Measurements from ENCODE around the gene PNMA1. TPM values are rescaled to one million over a fixed set of nuclear protein-coding genes. Genes with fewer than 3 reads are reported as not detected.

PNMA1 gene
- total and polyA plus RNA-seq, 11 donors = 7.4 to 32.3 (median 25.9) TPM

DNA sequence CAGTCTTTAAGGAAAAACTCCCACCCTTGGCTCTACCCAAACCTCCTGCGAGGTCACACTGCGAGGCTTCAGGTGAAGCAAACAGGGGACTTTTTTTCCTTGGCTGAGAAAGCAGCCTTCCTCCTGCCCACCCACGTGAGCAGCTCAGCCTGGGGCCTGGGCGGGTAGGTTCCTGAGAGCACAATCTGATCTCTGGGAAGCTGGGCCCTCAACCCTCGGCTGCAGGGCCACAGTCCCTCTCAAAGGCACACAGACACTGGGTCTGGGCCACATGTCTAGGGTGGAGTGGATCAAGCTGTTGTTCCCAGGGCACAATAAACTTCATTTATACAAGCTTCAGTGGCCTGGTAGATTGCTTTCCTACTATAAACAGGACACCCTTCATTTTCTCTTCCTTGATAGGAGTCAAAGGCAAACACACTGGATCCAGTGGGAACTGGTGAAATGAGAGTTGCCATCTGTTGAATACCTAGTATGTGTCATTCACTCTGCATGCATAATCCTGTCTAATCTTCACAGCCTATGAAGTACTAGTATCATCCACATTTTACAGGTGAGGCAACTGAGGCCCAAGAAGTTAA lies 41.3 kb upstream of the PNMA1 start:
- Histone ChIP-seq H3K4me1 (peaks cover 54 to 96% (median 87%) of the 10 kb centered on the region in 12 donors), H3K4me3 (peak overlapping the region in 9 of 12 donors; percentile 6 to 46 (median 24))

DNA sequence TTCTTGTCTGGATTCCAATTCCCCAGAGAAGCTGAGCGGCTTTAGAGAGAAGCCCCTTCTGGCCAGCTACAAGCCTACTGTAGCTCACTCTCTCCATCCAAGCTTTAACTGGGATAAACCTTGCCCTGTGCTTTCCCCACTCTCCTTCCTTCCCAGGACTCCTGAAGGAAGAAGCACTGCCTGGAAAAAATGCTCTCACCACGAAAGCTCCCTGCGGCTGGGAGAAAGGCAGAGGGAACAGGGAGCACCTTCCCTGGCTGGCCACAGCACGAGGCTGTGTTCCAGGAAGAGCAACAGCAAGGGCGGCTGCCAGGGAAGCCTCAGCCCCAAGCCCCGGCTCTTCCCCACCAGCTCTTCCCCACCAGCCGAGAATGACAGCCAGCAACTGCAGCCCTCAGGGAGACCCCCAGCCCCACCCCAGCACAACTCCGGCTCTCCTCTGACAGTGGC lies 40.8 kb upstream of the PNMA1 start:
- Histone ChIP-seq H3K27me3 (no peaks in the 10 kb centered on the region), H3K4me3 (peak overlapping the region in 9 of 12 donors; percentile 6 to 46 (median 24)), H3K27ac (peak overlapping the region; percentile 84 to 100 (median 94)), H3K9me3 (no peaks in the 10 kb centered on the region), H3K36me3 (no peaks in the 10 kb centered on the region), H3K4me1 (peaks cover 60 to 98% (median 90%) of the 10 kb centered on the region in 12 donors)
- ATAC-seq (peak; percentile 4 to 50 (median 30)), DNase-seq (peak in 3 of 5 donors; percentile 71 to 74 (median 72))
- WGBS, 4 donors = 5 to 12% (median 7%) methylated on average over 8 of the region's 8 CpGs
- TF ChIP-seq POLR2A (IDR thresholded peaks at IDR 0.05) = no peak
- TF ChIP-seq, protein P1, sequence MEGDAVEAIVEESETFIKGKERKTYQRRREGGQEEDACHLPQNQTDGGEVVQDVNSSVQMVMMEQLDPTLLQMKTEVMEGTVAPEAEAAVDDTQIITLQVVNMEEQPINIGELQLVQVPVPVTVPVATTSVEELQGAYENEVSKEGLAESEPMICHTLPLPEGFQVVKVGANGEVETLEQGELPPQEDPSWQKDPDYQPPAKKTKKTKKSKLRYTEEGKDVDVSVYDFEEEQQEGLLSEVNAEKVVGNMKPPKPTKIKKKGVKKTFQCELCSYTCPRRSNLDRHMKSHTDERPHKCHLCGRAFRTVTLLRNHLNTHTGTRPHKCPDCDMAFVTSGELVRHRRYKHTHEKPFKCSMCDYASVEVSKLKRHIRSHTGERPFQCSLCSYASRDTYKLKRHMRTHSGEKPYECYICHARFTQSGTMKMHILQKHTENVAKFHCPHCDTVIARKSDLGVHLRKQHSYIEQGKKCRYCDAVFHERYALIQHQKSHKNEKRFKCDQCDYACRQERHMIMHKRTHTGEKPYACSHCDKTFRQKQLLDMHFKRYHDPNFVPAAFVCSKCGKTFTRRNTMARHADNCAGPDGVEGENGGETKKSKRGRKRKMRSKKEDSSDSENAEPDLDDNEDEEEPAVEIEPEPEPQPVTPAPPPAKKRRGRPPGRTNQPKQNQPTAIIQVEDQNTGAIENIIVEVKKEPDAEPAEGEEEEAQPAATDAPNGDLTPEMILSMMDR (IDR thresholded peaks at IDR 0.05) = no peak
- intact Hi-C loops (cut with DNase I) = loop anchor here in 8 of 10 donors (2.0 to 5.0 kb wide), 4 partner anchors 14 to 32 kb away; no protein-coding TSS in a partner anchor

More for the DNA sequence above, 41.3 kb upstream of the PNMA1 start:
- H3K36me3 ChIP-seq = no peaks in the 10 kb centered on the region
- TF ChIP-seq POLR2A (IDR thresholded peaks at IDR 0.05) = no peak
- TF ChIP-seq, protein P1 (IDR thresholded peaks at IDR 0.05) = no peak
- peak in 2 of 5 donors; percentile 62 to 68 for DNase-seq
- H3K9me3 ChIP-seq = no peaks in the 10 kb centered on the region
- no peaks in the 10 kb centered on the region for H3K27me3 ChIP-seq
- H3K27ac ChIP-seq = peak overlapping the region; percentile 84 to 100 (median 94)
- 7 to 17% (median 9%) methylated on average over 5 of the region's 5 CpGs for WGBS, 4 donors
- intact Hi-C loops (cut with DNase I) = loop anchor here in 3 of 10 donors (2.0 kb wide), 3 partner anchors 15 to 31 kb away; no protein-coding TSS in a partner anchor
- ATAC-seq = peak in 1 of 4 donors; percentile 15

DNA sequence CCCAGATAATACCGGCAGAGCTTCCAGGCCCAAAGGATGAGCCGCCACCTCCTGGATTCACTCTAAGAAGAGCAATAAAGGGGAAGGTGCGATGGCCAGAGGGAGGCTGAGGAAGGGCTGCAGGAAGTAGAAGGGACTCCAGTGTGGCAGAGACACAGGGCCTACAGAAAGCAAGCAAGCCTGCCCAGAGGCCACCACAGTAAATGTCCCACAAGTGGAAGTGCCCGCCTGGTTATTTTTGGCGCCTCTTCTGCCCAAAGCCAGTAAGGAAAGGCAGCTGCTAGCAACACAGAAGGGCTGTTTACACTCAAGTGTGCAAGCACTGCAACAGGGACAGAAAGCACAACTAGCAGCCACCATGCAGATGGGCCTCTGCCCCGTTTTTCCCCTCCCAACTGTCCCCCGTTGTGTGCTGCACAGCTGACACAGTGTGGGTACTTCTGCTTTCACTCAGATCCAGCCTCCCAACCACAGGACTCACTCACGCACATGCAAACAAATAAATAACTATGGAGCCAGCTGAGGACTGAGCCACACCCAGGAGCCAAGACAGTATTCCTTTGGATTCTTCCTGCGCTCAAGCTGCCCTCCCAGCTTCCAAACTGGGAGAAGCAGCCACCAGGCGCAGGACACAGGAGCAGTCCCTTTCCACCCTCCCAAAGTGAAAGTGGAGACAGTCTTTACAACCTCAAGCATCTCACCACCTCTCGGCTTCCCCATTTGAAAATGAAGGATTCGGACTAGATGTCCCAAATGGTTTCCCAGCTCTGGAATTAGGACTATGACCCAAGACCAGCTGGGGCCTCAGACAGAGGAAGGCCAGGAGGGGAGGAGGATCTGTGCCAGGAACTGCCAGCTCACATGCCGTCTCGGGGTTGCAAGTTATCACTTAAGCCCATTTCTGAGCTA lies 40.0 kb upstream of the PNMA1 start:
- Histone ChIP-seq H3K27me3 (no peaks in the 10 kb centered on the region), H3K4me3 (peak overlapping the region in 10 of 12 donors; percentile 6 to 46 (median 23)), H3K4me1 (peaks cover 61 to 100% (median 98%) of the 10 kb centered on the region in 12 donors), H3K9me3 (no peaks in the 10 kb centered on the region), H3K27ac (peak overlapping the region; percentile 84 to 100 (median 94)), H3K36me3 (no peaks in the 10 kb centered on the region)
- DNase-seq (peak in 2 of 5 donors; percentile 53 to 73), ATAC-seq (peak; percentile 7 to 45 (median 20))
- intact Hi-C loops (cut with DNase I) = loop anchor here in 8 of 10 donors (2.0 to 5.0 kb wide), 4 partner anchors 13 to 33 kb away; no protein-coding TSS in a partner anchor
- TF ChIP-seq POLR2A (IDR thresholded peaks at IDR 0.05) = no peak
- TF ChIP-seq, protein P1 (IDR thresholded peaks at IDR 0.05) = no peak
- 20 to 25% (median 23%) methylated on average over 13 to 14 of the region's 14 CpGs for WGBS, 4 donors

Measured in heart left ventricle (tissue), 16 donors.